ENCODE measurements around the gene FOXP1. TPM values are rescaled to one million over a fixed set of nuclear protein-coding genes. Genes with fewer than 3 reads are reported as not detected.

Gene FOXP1
- total and polyA plus RNA-seq, 2 of the 13 experiments (the other 11 are each of a cell fraction or from before 2014, with no cell fraction given) = 40.4 to 59.0 TPM

GRCh38 chr3:71579935-71580406 is 3.6 kb downstream of the FOXP1 start (continued):
- TF ChIP-seq SNAI1 (CRISPR knock-in tag; IDR thresholded peaks at IDR 0.05; ENCODE audit: borderline replicate concordance) (no peak), MYC (CRISPR knock-in tag; IDR thresholded peaks at IDR 0.05; ENCODE audit: borderline replicate concordance) (no peak), ZNF816 (CRISPR knock-in tag; IDR thresholded peaks at IDR 0.05; ENCODE audit: borderline replicate concordance) (no peak), CBX2 (IDR thresholded peaks at IDR 0.05; ENCODE audit: low read depth, low read length) (no peak), CBX2 (CRISPR knock-in tag; IDR thresholded peaks at IDR 0.05; ENCODE audit: low read depth) (no peak), FOXK2 (IDR thresholded peaks at IDR 0.05) (peak; percentile 9; the same call in 1 of the 2 replicates), GLMP (CRISPR knock-in tag; IDR thresholded peaks at IDR 0.05; ENCODE audit: borderline replicate concordance) (no peak), ZNF251 (CRISPR knock-in tag; IDR thresholded peaks at IDR 0.05) (no peak), ZNF562 (CRISPR knock-in tag; IDR thresholded peaks at IDR 0.05; ENCODE audit: borderline replicate concordance) (no peak), ZNF724P (CRISPR knock-in tag; IDR thresholded peaks at IDR 0.05; ENCODE audit: borderline replicate concordance) (no peak), EED (CRISPR knock-in tag; IDR thresholded peaks at IDR 0.05) (no peak), MTA3 (CRISPR knock-in tag; IDR thresholded peaks at IDR 0.05) (no peak), NR0B2 (CRISPR knock-in tag; IDR thresholded peaks at IDR 0.05) (no peak), EZH2 (conservative IDR thresholded peaks at IDR 0.05; ENCODE audit: low read depth, low read length) (no peak), NONO (IDR thresholded peaks at IDR 0.05) (no peak), NONO (CRISPR knock-in tag; conservative IDR thresholded peaks at IDR 0.05) (0 out of 2 replicates have a peak, but pooled peaks have one; percentile 24), ZFX (CRISPR knock-in tag; IDR thresholded peaks at IDR 0.05; ENCODE audit: low read depth) (no peak), HCFC1 (IDR thresholded peaks at IDR 0.05; ENCODE audit: low read depth, low read length) (no peak), SMAD3 (CRISPR knock-in tag; IDR thresholded peaks at IDR 0.05) (no peak), PHF20 (CRISPR knock-in tag; IDR thresholded peaks at IDR 0.05) (no peak), ZKSCAN5 (CRISPR knock-in tag; IDR thresholded peaks at IDR 0.05) (no peak), FOXM1 (CRISPR knock-in tag; IDR thresholded peaks at IDR 0.05) (no peak), TRIM22 (IDR thresholded peaks at IDR 0.05) (no peak), ZBTB26 (CRISPR knock-in tag; IDR thresholded peaks at IDR 0.05; ENCODE audit: borderline replicate concordance) (no peak), ZNF614 (CRISPR knock-in tag; IDR thresholded peaks at IDR 0.05; ENCODE audit: borderline replicate concordance) (peak; percentile 100), SNAPC5 (CRISPR knock-in tag; IDR thresholded peaks at IDR 0.05; ENCODE audit: borderline replicate concordance) (no peak)
